GM21723 (cell line): ENCODE measurements around the gene SLC25A14.
"Not testable (repeated sequence)": the region's sequence is repeated elsewhere in the genome, so short reads cannot be mapped to it uniquely, and the experiment has no call there.

Experiments used
- ATAC-seq: cut with Tn5 transposase; IDR thresholded peaks from one replicate; pipeline ENCODE4 v1.9.1; 2021; ENCODE audit warnings: mild to moderate bottlenecking, moderate library complexity; ENCODE audit not compliant: unreplicated experiment

Gene SLC25A14

GRCh38 chrX:130339408-130340222 is at the start of gene SLC25A14:
SLC25A14 (plus strand) TSS chrX:130339919; CDS start chrX:130340279, 360 bp downstream.
- peak; percentile 97 for ATAC-seq

- no peak for ATAC-seq
Observed at GRCh38 chrX:130295519-130296296, 44.0 kb upstream of the SLC25A14 start.

- no peak for ATAC-seq
Observed at GRCh38 chrX:130296297-130296678, 43.4 kb upstream of the SLC25A14 start.

GRCh38 chrX:130296743-130297142 is 43.0 kb upstream of the SLC25A14 start:
- no peak for ATAC-seq

GRCh38 chrX:130299279-130300009 is 40.3 kb upstream of the SLC25A14 start:
- no peak for ATAC-seq

- no peak for ATAC-seq
Observed at GRCh38 chrX:130300010-130300282, 39.8 kb upstream of the SLC25A14 start.

- ATAC-seq: no peak
Observed at GRCh38 chrX:130301405-130301804, 38.3 kb upstream of the SLC25A14 start.

GRCh38 chrX:130301977-130302376 is 37.7 kb upstream of the SLC25A14 start:
- no peak for ATAC-seq

- no peak for ATAC-seq
Observed at GRCh38 chrX:130304587-130305368, 34.9 kb upstream of the SLC25A14 start.

- ATAC-seq: not testable (repeated sequence)
Observed at GRCh38 chrX:130319886-130320285, 19.8 kb upstream of the SLC25A14 start.

- peak; percentile 72 for ATAC-seq
Observed at GRCh38 chrX:130321550-130321949, 18.2 kb upstream of the SLC25A14 start.

- no peak for ATAC-seq
Observed at GRCh38 chrX:130330146-130330545, 9.6 kb upstream of the SLC25A14 start.

- ATAC-seq: peak; percentile 93
Observed at GRCh38 chrX:130330706-130331105, 9.0 kb upstream of the SLC25A14 start.

GRCh38 chrX:130336531-130336930 is 3.2 kb upstream of the SLC25A14 start:
- no peak for ATAC-seq

- not testable (repeated sequence) for ATAC-seq
Observed at GRCh38 chrX:130338869-130339268, 850 bp upstream of the SLC25A14 start.

- peak; percentile 18 for ATAC-seq
Observed at GRCh38 chrX:130340271-130340670, 552 bp downstream of the SLC25A14 start.

- no peak for ATAC-seq
Observed at GRCh38 chrX:130343411-130343810, 3.7 kb downstream of the SLC25A14 start.

GRCh38 chrX:130347321-130347720 is 7.6 kb downstream of the SLC25A14 start:
- ATAC-seq: no peak

GRCh38 chrX:130351567-130351966 is 11.8 kb downstream of the SLC25A14 start:
- ATAC-seq: no peak

- not testable (repeated sequence) for ATAC-seq
Observed at GRCh38 chrX:130352050-130352449, 12.3 kb downstream of the SLC25A14 start.

- no peak for ATAC-seq
Observed at GRCh38 chrX:130376077-130376476, 36.4 kb downstream of the SLC25A14 start.
